Osteoblast (primary cell): Measurements from ENCODE around the gene SEC23A. TPM values are rescaled to one million over a fixed set of nuclear protein-coding genes. Genes with fewer than 3 reads are reported as not detected.

Source experiments
- DNase-seq: peaks from one replicate; pipeline ENCODE4 v3.0.0; 2011; ENCODE audit warnings: low spot score, mixed read lengths; ENCODE audit not compliant: insufficient read length; ENCODE audit errors: missing footprints
- H2AFZ ChIP-seq: 2 replicates; pipeline ENCODE4 v1.6.0; 2011; ENCODE audit warnings: mild to moderate bottlenecking, low read length
- H3K27ac ChIP-seq: 2 replicates; pipeline ENCODE4 v1.5.1; 2011; ENCODE audit warnings: mild to moderate bottlenecking, low read depth, low read length, moderate library complexity
- H3K27me3 ChIP-seq: 2 replicates; pipeline ENCODE4 v1.6.0; 2012; ENCODE audit warnings: mild to moderate bottlenecking, control low read depth, inconsistent platforms, low read length, moderate library complexity; ENCODE audit not compliant: insufficient read depth
- H3K36me3 ChIP-seq: 2 replicates; pipeline ENCODE4 v1.5.1; 2011; ENCODE audit warnings: mild to moderate bottlenecking, low read length, control low read depth, moderate library complexity; ENCODE audit not compliant: insufficient read depth
- H3K4me1 ChIP-seq: 2 replicates; pipeline ENCODE4 v1.5.1; 2011; ENCODE audit warnings: mild to moderate bottlenecking, low read length, control low read depth, moderate library complexity; ENCODE audit not compliant: insufficient read depth
- H3K4me2 ChIP-seq: 2 replicates; pipeline ENCODE4 v1.6.0; 2011; ENCODE audit warnings: mild to moderate bottlenecking, low read length; ENCODE audit not compliant: insufficient read depth
- H3K4me3 ChIP-seq: fragments of 200-600 bp; sonication (generic); 3 replicates; pipeline ENCODE4 v1.5.1; 2012; ENCODE audit warnings: mild to moderate bottlenecking, low read length, inconsistent platforms; ENCODE audit not compliant: insufficient read depth
- H3K79me2 ChIP-seq: 2 replicates; pipeline ENCODE4 v1.6.0; 2012; ENCODE audit warnings: mild to moderate bottlenecking, low read length, control low read depth, inconsistent platforms; ENCODE audit not compliant: insufficient read depth
- H3K9me3 ChIP-seq: 2 replicates; pipeline ENCODE4 v1.5.1; 2011; ENCODE audit warnings: low read depth, low read length, control low read depth
- H4K20me1 ChIP-seq: 2 replicates; pipeline ENCODE4 v1.6.0; 2012; ENCODE audit warnings: mild to moderate bottlenecking, low read length, control low read depth; ENCODE audit not compliant: insufficient read depth
- CTCF ChIP-seq: IDR thresholded peaks from 2 replicates; pipeline ENCODE4 v1.5.1; 2011; ENCODE audit warnings: mild to moderate bottlenecking, low read depth, low read length, moderate library complexity; ENCODE audit errors: extremely low read depth
- small RNA-seq: library from RNA; depleted of rRNA; stranded (forward); fragments of <200 nt; gene quantifications from one replicate; pipeline ENCODE3, GENCODE V24; 2012
- total RNA-seq: library from RNA; depleted of rRNA; stranded (reverse); fragments of >200 nt; gene quantifications from 2 replicates; pipeline ENCODE4 v1.2.3, GENCODE V29; 2012

Gene SEC23A
- total RNA-seq, 1 donor: 326 TPM

DNA sequence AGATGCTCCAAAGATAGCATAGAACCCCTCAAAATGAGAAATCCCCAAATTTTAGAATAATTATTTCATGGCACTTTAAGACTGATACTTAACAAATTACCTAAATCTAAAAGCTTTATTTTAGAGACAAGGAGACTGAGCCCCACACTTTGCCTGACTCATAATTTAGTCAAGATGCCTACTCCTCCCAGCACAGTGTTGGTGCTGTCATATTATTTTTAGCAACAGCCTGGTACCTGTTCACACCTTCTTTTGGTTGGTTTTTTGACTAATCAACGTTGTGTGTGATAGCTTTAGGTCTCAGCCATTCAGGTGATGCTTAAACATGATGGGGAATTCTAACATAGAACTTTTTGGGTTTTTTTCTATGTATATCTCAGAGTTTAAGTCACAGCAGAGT, 120.2 kb downstream of the SEC23A start:
- H3K27ac ChIP-seq: no peak overlapping the region
- no peaks in the 10 kb centered on the region for H3K4me1 ChIP-seq
- no peak overlapping the region for H3K4me3 ChIP-seq
- no peaks in the 10 kb centered on the region for H3K36me3 ChIP-seq
- no peak for DNase-seq
- no peaks in the 10 kb centered on the region for H3K27me3 ChIP-seq
- H4K20me1 ChIP-seq: no peaks in the 10 kb centered on the region
- TF ChIP-seq CTCF: no peak
- no peaks in the 10 kb centered on the region for H3K9me3 ChIP-seq
- H2AFZ ChIP-seq: no peak overlapping the region
- H3K79me2 ChIP-seq: no peaks in the 10 kb centered on the region
- H3K4me2 ChIP-seq: no peak overlapping the region

GRCh38 chr14:38982278-38982677, 120.8 kb downstream of the SEC23A start:
- no peak overlapping the region for H2AFZ ChIP-seq
- no peak overlapping the region for H3K4me2 ChIP-seq
- no peak overlapping the region for H3K4me3 ChIP-seq
- H3K36me3 ChIP-seq: no peaks in the 10 kb centered on the region
- H3K27me3 ChIP-seq: no peaks in the 10 kb centered on the region
- H3K27ac ChIP-seq: no peak overlapping the region
- H4K20me1 ChIP-seq: no peaks in the 10 kb centered on the region
- TF ChIP-seq CTCF: no peak
- H3K4me1 ChIP-seq: no peaks in the 10 kb centered on the region
- H3K9me3 ChIP-seq: no peaks in the 10 kb centered on the region
- H3K79me2 ChIP-seq: no peaks in the 10 kb centered on the region
- DNase-seq: no peak

Small RNA genes lying within 50 kb of the gene (small RNA-seq; reads per million reads assigned to genes)
- gene AL109628.1 (not detected), gene RF00019 (not detected)

Other genes starting within 250 kb of the SEC23A start
- gene GEMIN2, start 11.1 kb upstream of the SEC23A start, total RNA-seq: 15.3 and 24.2 TPM in 2 replicates
- 25.6 and 26.8 TPM in 2 replicates for gene TRAPPC6B, start 67.1 kb upstream of the SEC23A start, total RNA-seq
- 11.5 and 13.4 TPM in 2 replicates for gene PNN, start 72.0 kb upstream of the SEC23A start, total RNA-seq
- gene MIA2, start 130.7 kb upstream of the SEC23A start, total RNA-seq: 25.0 and 25.3 TPM in 2 replicates